Endothelial cell of umbilical vein (primary cell): ENCODE measurements around the gene CNTNAP2. TPM values are rescaled to one million over a fixed set of nuclear protein-coding genes. Genes with fewer than 3 reads are reported as not detected.

Experiments used
- BruUV-seq: library from RNA; stranded (reverse); fragments of 400-500 nt; replicated peaks from 2 replicates; lab custom pipeline; 2021; lab: Mats Ljungman, UMichigan
- CTCF ChIA-PET: fragments of 300-600, 350-600 bp; sonication (Branson Sonifier 250); formaldehyde crosslinking; loops from one replicate; lab custom pipeline; 2021; ENCODE audit warnings: antibody characterized with exemption, inconsistent platforms; lab: Charles Lee
- POLR2A ChIA-PET: fragments of 300-600, 350-600 bp; sonication (Branson Sonifier 250); formaldehyde crosslinking; loops from one replicate; lab custom pipeline; 2021; ENCODE audit warnings: antibody characterized with exemption, inconsistent platforms; lab: Charles Lee
- DNase-seq: peaks from one replicate; pipeline ENCODE4 v3.0.0-alpha.2; 2011; ENCODE audit warnings: low read depth, low spot score
- FAIRE-seq: peaks from 2 replicates; lab custom pipeline; 2011; peaks lifted over from hg19 to GRCh38; lab: Jason Lieb, UNC
- H2AFZ ChIP-seq: 2 replicates; pipeline ENCODE4 v1.6.0; 2012; ENCODE audit warnings: low read depth, low read length, control low read depth, inconsistent platforms
- H3K27ac ChIP-seq: 2 replicates; pipeline ENCODE4 v1.5.1; 2011; ENCODE audit warnings: low read depth, mild to moderate bottlenecking, control low read depth, low read length, moderate library complexity; ENCODE audit not compliant: insufficient read depth
- H3K27me3 ChIP-seq, 2 experiments: 2 replicates each; pipeline versions ENCODE4 v1.6.0 to v1.6.1; 2011; ENCODE audit warnings: low read length in 2 of 2, mixed read lengths in 1 of 2; ENCODE audit not compliant: control insufficient read depth in 2 of 2, insufficient read depth in 2 of 2
- H3K36me3 ChIP-seq, 2 experiments: 2 replicates in 1 of 2; 3 replicates in 1 of 2; pipeline ENCODE4 v1.5.1; 2011; ENCODE audit warnings: low read length in 2 of 2, mild to moderate bottlenecking in 1 of 2, moderate library complexity in 1 of 2; ENCODE audit not compliant: control insufficient read depth in 2 of 2, insufficient read depth in 2 of 2; ENCODE audit errors: extremely low read depth in 1 of 2
- H3K4me1 ChIP-seq: 3 replicates; pipeline ENCODE4 v1.5.1; 2011; ENCODE audit warnings: mild to moderate bottlenecking, low read length; ENCODE audit not compliant: control insufficient read depth, insufficient read depth; ENCODE audit errors: extremely low read depth
- H3K4me2 ChIP-seq: 2 replicates; pipeline ENCODE4 v1.6.1; 2011; ENCODE audit warnings: low read length, control low read depth, mixed read lengths; ENCODE audit not compliant: insufficient read depth
- H3K4me3 ChIP-seq, 3 experiments: fragments of 200-600 bp in 1 of 3; sonication (generic), shearing (Covaris generic) in 1 of 3; replicated peaks in 1 of 3; 2 replicates each; pipeline ENCODE4 v1.5.1; 2011 to 2016; ENCODE audit warnings: control low read depth in 3 of 3, low read length in 3 of 3, mild to moderate bottlenecking in 2 of 3, inconsistent platforms in 1 of 3, low read depth in 1 of 3, moderate library complexity in 1 of 3; ENCODE audit not compliant: insufficient read depth in 1 of 3
- H3K79me2 ChIP-seq: 2 replicates; pipeline ENCODE4 v1.6.0; 2012; ENCODE audit warnings: low read length, inconsistent platforms; ENCODE audit not compliant: control insufficient read depth, insufficient read depth
- H3K9ac ChIP-seq: replicated peaks from 2 replicates; pipeline ENCODE3; 2011; ENCODE audit warnings: low read length, control low read depth; ENCODE audit not compliant: insufficient read depth; ENCODE audit errors: extremely low read depth
- H3K9me1 ChIP-seq: replicated peaks from 3 replicates; pipeline ENCODE4 v1.6.0; 2011; ENCODE audit warnings: mild to moderate bottlenecking, low read length; ENCODE audit not compliant: control insufficient read depth, insufficient read depth; ENCODE audit errors: extremely low read depth
- H3K9me3 ChIP-seq: replicated peaks from 2 replicates; pipeline ENCODE4 v1.5.1; 2012; ENCODE audit warnings: low read length, inconsistent platforms; ENCODE audit not compliant: control insufficient read depth, insufficient read depth
- H4K20me1 ChIP-seq: replicated peaks from 2 replicates; pipeline ENCODE3; 2011; ENCODE audit warnings: mild to moderate bottlenecking, low read length; ENCODE audit not compliant: control insufficient read depth, insufficient read depth; ENCODE audit errors: extremely low read depth
- CTCF ChIP-seq, 2 donors: IDR thresholded peaks; 1 replicate in 1 of 2; 2 replicates in 1 of 2; pipeline ENCODE4 v1.5.1; 2011; ENCODE audit warnings: low read length in 2 of 2, mild to moderate bottlenecking in 2 of 2, moderate library complexity in 2 of 2, control low read depth in 1 of 2, inconsistent platforms in 1 of 2, low read depth in 1 of 2; ENCODE audit not compliant: insufficient read depth in 1 of 2; ENCODE audit errors: extremely low read depth in 1 of 2
- EZH2 ChIP-seq: IDR thresholded peaks from 2 replicates; pipeline ENCODE4 v1.6.1; 2012; ENCODE audit warnings: borderline replicate concordance, low read depth, mild to moderate bottlenecking, moderate library complexity, low read length, inconsistent platforms; ENCODE audit not compliant: severe bottlenecking
- FOS ChIP-seq: IDR thresholded peaks from 2 replicates; pipeline ENCODE4 v1.6.1; 2011; ENCODE audit warnings: mild to moderate bottlenecking, low read length, moderate library complexity, borderline replicate concordance; ENCODE audit not compliant: insufficient read depth
- GATA2 ChIP-seq: IDR thresholded peaks from 2 replicates; pipeline ENCODE4 v1.7.0; 2011; ENCODE audit warnings: low read depth, mild to moderate bottlenecking, moderate library complexity, mixed read lengths, low read length; ENCODE audit not compliant: insufficient read length, insufficient read depth
- JUN ChIP-seq: IDR thresholded peaks from 2 replicates; pipeline ENCODE4 v1.6.1; 2011; ENCODE audit warnings: borderline replicate concordance, low read depth; ENCODE audit not compliant: insufficient read length, insufficient read depth
- MAX ChIP-seq: IDR thresholded peaks from 2 replicates; pipeline ENCODE4 v1.6.1; 2011; ENCODE audit not compliant: insufficient read depth, insufficient read length
- MYC ChIP-seq: IDR thresholded peaks from one replicate; pipeline ENCODE4 v1.6.1; 2011; ENCODE audit warnings: mild to moderate bottlenecking, low read depth, low read length
- POLR2A ChIP-seq: IDR thresholded peaks from 2 replicates; pipeline ENCODE4 v1.6.1; 2012; ENCODE audit warnings: low read depth, mild to moderate bottlenecking, control low read depth, low read length
- POLR2AphosphoS5 ChIP-seq: IDR thresholded peaks from 2 replicates; pipeline ENCODE4 v1.6.1; 2012; ENCODE audit warnings: low read depth, mild to moderate bottlenecking, control low read depth, low read length, moderate library complexity; ENCODE audit not compliant: insufficient read depth
- dilution Hi-C: fragments of 300-500 bp; cut with MboI; formaldehyde crosslinking; loops from one replicate; pipeline ENCODE4 v1.15.0; 2019; ENCODE audit warnings: low sequenced_read_pairs; ENCODE audit not compliant: extremely low pct_ligation_motif_present
- intact Hi-C: fragments of 100-400 bp; cut with micrococcal nuclease; formaldehyde crosslinking; loops from one replicate; pipeline ENCODE4 v1.10.0; 2022
- polyA plus RNA-seq, 4 experiments: library from polyadenylated mRNA; depleted of rRNA in 3 of 4; stranded (reverse) in 3 of 4; unstranded in 1 of 4; fragments of >200 nt; gene quantifications; 2 replicates each; pipeline versions ENCODE4 v1.2.1 to v1.2.3, GENCODE V29; 2011 to 2012; ENCODE audit warnings: missing spikeins in 1 of 4
- total RNA-seq: library from RNA; stranded (reverse); gene quantifications from 2 replicates; pipeline ENCODE4 v1.2.3, GENCODE V29; 2021

The CNTNAP2 gene
- total and polyA plus RNA-seq, 2 donors (not counting 3 experiments of a cell fraction or from before 2014, with no cell fraction given), result not detected

GRCh38 chr7:148017126-148017525, 1900.5 kb downstream of the CNTNAP2 start:
- POLR2A ChIA-PET, result no interaction called here
- no peak overlapping the region for H2AFZ ChIP-seq
- no peaks in the 10 kb centered on the region for H4K20me1 ChIP-seq
- no peak for TF ChIP-seq CTCF (IDR thresholded peaks at IDR 0.05; ENCODE audit: extremely low read depth in 1 of 2, insufficient read depth in 1 of 2, low read depth in 1 of 2, low read length in 2 of 2)
- no peak for TF ChIP-seq EZH2
- TF ChIP-seq POLR2A, result no peak
- TF ChIP-seq GATA2, result no peak
- TF ChIP-seq JUN, result no peak
- no peak for TF ChIP-seq MYC
- no peak for TF ChIP-seq POLR2AphosphoS5
- TF ChIP-seq MAX, result no peak
- no peak for TF ChIP-seq FOS
- no peak for DNase-seq
- CTCF ChIA-PET, result no interaction called here
- H3K4me1 ChIP-seq, result no peaks in the 10 kb centered on the region
- no peak overlapping the region for H3K4me2 ChIP-seq
- H3K27ac ChIP-seq, result no peak overlapping the region
- dilution Hi-C loops, result no loop called here
- peaks cover 6% of the 10 kb centered on the region for H3K9me3 ChIP-seq
- H3K9me1 ChIP-seq, result no peaks in the 10 kb centered on the region
- H3K4me3 ChIP-seq, result no peak overlapping the region
- H3K27me3 ChIP-seq, result no peaks in the 10 kb centered on the region
- no TSS peak for BruUV-seq
- no peak for FAIRE-seq
- no peak overlapping the region for H3K9ac ChIP-seq
- H3K36me3 ChIP-seq, result no peaks in the 10 kb centered on the region
- no peaks in the 10 kb centered on the region for H3K79me2 ChIP-seq
- intact Hi-C loops, result no loop called here
